ENCODE results near the gene RHBDL2. TPM values are rescaled to one million over a fixed set of nuclear protein-coding genes. Genes with fewer than 3 reads are reported as not detected.

Gene RHBDL2
- total RNA-seq = 0.44 and 0.57 TPM in 2 replicates

GRCh38 chr1:38941527-38942019 lies at the start of gene RHBDL2:
RHBDL2 (minus strand) TSS chr1:38941830; CDS start chr1:38919212, 22,618 bp downstream.

GRCh38 chr1:38990738-38991637 lies 49.4 kb upstream of the RHBDL2 start, which contains the start of gene AKIRIN1:
AKIRIN1 (plus strand) TSS chr1:38991276; CDS start chr1:38991381, 105 bp downstream.

GRCh38 chr1:38881487-38881886 lies 60.1 kb downstream of the RHBDL2 start, which contains the start of gene GJA9:
GJA9 (minus strand) TSS chr1:38881587; CDS start chr1:38876098, 5,489 bp downstream.

GRCh38 chr1:38873027-38873969 lies 68.3 kb downstream of the RHBDL2 start, which contains the start of gene MYCBP:
MYCBP (minus strand) TSS chr1:38873348; CDS start chr1:38873305, 43 bp downstream.

GRCh38 chr1:38859561-38860453 lies 81.8 kb downstream of the RHBDL2 start, which contains the start of gene RRAGC:
RRAGC (minus strand) TSS chr1:38859772; CDS start chr1:38859646, 126 bp downstream.

Small RNA genes within 50 kb of the gene (small RNA-seq; reads per million reads assigned to genes)
- gene GJA9-MYCBP (ENCODE audit: low replicate concordance) (not detected), gene RF00019 (ENCODE audit: low replicate concordance) (not detected), gene RNU6-605P (ENCODE audit: low replicate concordance) (not detected)

Other genes starting within 250 kb of the RHBDL2 start
- gene RRAGC, start 82.1 kb downstream of the RHBDL2 start, total RNA-seq = 12.7 and 33.5 TPM in 2 replicates
- gene MYCBP, start 68.5 kb downstream of the RHBDL2 start, total RNA-seq = 3.9 and 22.8 TPM in 2 replicates
- gene GJA9, start 60.2 kb downstream of the RHBDL2 start, total RNA-seq = not detected in 2 replicates
- gene AKIRIN1, start 49.4 kb upstream of the RHBDL2 start, total RNA-seq = 32.6 and 57.6 TPM in 2 replicates
- gene NDUFS5, start 84.5 kb upstream of the RHBDL2 start, total RNA-seq = 248 and 296 TPM in 2 replicates